Neural cell (in vitro differentiated cells): Measurements from ENCODE around the gene TMEM171. TPM values are rescaled to one million over a fixed set of nuclear protein-coding genes. Genes with fewer than 3 reads are reported as not detected.

Source experiments
- H2AFZ ChIP-seq: fragments of 200-600, 300-800 bp; sonication (generic), shearing (Covaris generic); 2 replicates; pipeline ENCODE4 v1.6.0; 2014; ENCODE audit warnings: low read depth, mild to moderate bottlenecking, antibody characterized with exemption, low read length, moderate library complexity
- H3F3A ChIP-seq: fragments of 200-600 bp; shearing (Covaris generic); 2 replicates; pipeline ENCODE4 v1.6.1; 2016; ENCODE audit warnings: mild to moderate bottlenecking, moderate library complexity, mixed read lengths, antibody characterized with exemption, low read length; ENCODE audit not compliant: insufficient read depth, poor library complexity, severe bottlenecking
- H3K27ac ChIP-seq: fragments of 200-600, 300-800 bp; sonication (generic), shearing (Covaris generic); 2 replicates; pipeline ENCODE4 v1.5.1; 2014; ENCODE audit warnings: mild to moderate bottlenecking, low read length, moderate library complexity
- H3K27me3 ChIP-seq: fragments of 300-800, 200-600 bp; sonication (generic), shearing (Covaris generic); 2 replicates; pipeline ENCODE4 v1.6.0; 2014; ENCODE audit warnings: mild to moderate bottlenecking, low read depth, low read length, moderate library complexity; ENCODE audit not compliant: insufficient read depth
- H3K36me3 ChIP-seq: fragments of 300-800, 200-600 bp; sonication (generic), shearing (Covaris generic); 2 replicates; pipeline ENCODE4 v1.5.1; 2014; ENCODE audit warnings: mild to moderate bottlenecking, antibody characterized with exemption, low read length, moderate library complexity; ENCODE audit not compliant: insufficient read depth
- H3K4me2 ChIP-seq: fragments of 300-800, 200-600 bp; sonication (generic), shearing (Covaris generic); 2 replicates; pipeline ENCODE4 v1.6.0; 2014; ENCODE audit warnings: mild to moderate bottlenecking, low read length
- H3K4me3 ChIP-seq: fragments of 300-800, 200-600 bp; sonication (generic), shearing (Covaris generic); 2 replicates; pipeline ENCODE4 v1.5.1; 2014; ENCODE audit warnings: mild to moderate bottlenecking, low read length, moderate library complexity
- H3K79me2 ChIP-seq: fragments of 200-600 bp; shearing (Covaris generic); replicated peaks from 2 replicates; pipeline ENCODE4 v1.6.0; 2014; ENCODE audit warnings: mild to moderate bottlenecking, low read length, moderate library complexity; ENCODE audit not compliant: insufficient read depth
- H3K9ac ChIP-seq: fragments of 300-800, 200-600 bp; sonication (generic), shearing (Covaris generic); 2 replicates; pipeline ENCODE4 v1.6.1; 2016; ENCODE audit warnings: mild to moderate bottlenecking, low read length, mixed read lengths
- H3K9me2 ChIP-seq: fragments of 200-600 bp; shearing (Covaris generic); 2 replicates; pipeline ENCODE4 v1.6.1; 2016; ENCODE audit warnings: mild to moderate bottlenecking, low read length, mixed read lengths; ENCODE audit not compliant: insufficient read depth
- H3K9me3 ChIP-seq: fragments of 200-600, 300-800 bp; sonication (generic), shearing (Covaris generic); 2 replicates; pipeline ENCODE4 v1.6.1; 2016; ENCODE audit warnings: mild to moderate bottlenecking, mixed run types, low read length, moderate library complexity, mixed read lengths
- H4K20me1 ChIP-seq: fragments of 200-600 bp; shearing (Covaris generic); 2 replicates; pipeline ENCODE4 v1.6.1; 2016; ENCODE audit warnings: mild to moderate bottlenecking, mixed run types; ENCODE audit not compliant: insufficient read depth
- EP300 ChIP-seq: fragments of 450-650 bp; conservative IDR thresholded peaks from 2 replicates; pipeline ENCODE4 v1.6.1; 2014; ENCODE audit warnings: antibody characterized with exemption, mild to moderate bottlenecking, moderate library complexity; ENCODE audit not compliant: poor library complexity, severe bottlenecking
- EZH2 ChIP-seq: fragments of 200-600, 300-800 bp; shearing (Covaris generic), sonication (generic); IDR thresholded peaks from 2 replicates; pipeline ENCODE4 v1.6.1; 2014; ENCODE audit warnings: antibody characterized with exemption, low read length, borderline replicate concordance, mild to moderate bottlenecking; ENCODE audit not compliant: insufficient read depth, poor library complexity, severe bottlenecking
- MXI1 ChIP-seq: fragments of 450-650 bp; conservative IDR thresholded peaks from 2 replicates; pipeline ENCODE4 v1.6.1; 2014; ENCODE audit warnings: antibody characterized with exemption, mild to moderate bottlenecking; ENCODE audit not compliant: poor library complexity, severe bottlenecking
- POLR2AphosphoS5 ChIP-seq: IDR thresholded peaks from 2 replicates; pipeline ENCODE4 v1.6.1; 2012
- RAD21 ChIP-seq: fragments of 450-650 bp; conservative IDR thresholded peaks from 2 replicates; pipeline ENCODE4 v1.6.1; 2014; ENCODE audit warnings: antibody characterized with exemption, mild to moderate bottlenecking, moderate library complexity
- SMC3 ChIP-seq: fragments of 450-650 bp; conservative IDR thresholded peaks from 2 replicates; pipeline ENCODE4 v1.6.1; 2014; ENCODE audit warnings: antibody characterized with exemption, mild to moderate bottlenecking, moderate library complexity; ENCODE audit not compliant: poor library complexity
- TAF1 ChIP-seq: IDR thresholded peaks from 2 replicates; pipeline ENCODE4 v1.6.1; 2012; ENCODE audit warnings: low read depth
- polyA plus RNA-seq: library from polyadenylated mRNA; depleted of rRNA; stranded (reverse); fragments of >200 nt; gene quantifications from 2 replicates; pipeline ENCODE4 v1.2.3, GENCODE V29; 2014
- TF ChIP-seq, protein P1 (sequence below): IDR thresholded peaks from 2 replicates; pipeline ENCODE4 v1.6.1; 2012; ENCODE audit warnings: borderline replicate concordance
- TF ChIP-seq, protein P2 (sequence below): fragments of 450-650 bp; IDR thresholded peaks from 2 replicates; pipeline ENCODE4 v1.5.1; 2014; ENCODE audit warnings: antibody characterized with exemption, mild to moderate bottlenecking, moderate library complexity; ENCODE audit not compliant: poor library complexity, severe bottlenecking

The TMEM171 gene
- polyA plus RNA-seq, 1 donor from 2014 or later: not detected

DNA sequence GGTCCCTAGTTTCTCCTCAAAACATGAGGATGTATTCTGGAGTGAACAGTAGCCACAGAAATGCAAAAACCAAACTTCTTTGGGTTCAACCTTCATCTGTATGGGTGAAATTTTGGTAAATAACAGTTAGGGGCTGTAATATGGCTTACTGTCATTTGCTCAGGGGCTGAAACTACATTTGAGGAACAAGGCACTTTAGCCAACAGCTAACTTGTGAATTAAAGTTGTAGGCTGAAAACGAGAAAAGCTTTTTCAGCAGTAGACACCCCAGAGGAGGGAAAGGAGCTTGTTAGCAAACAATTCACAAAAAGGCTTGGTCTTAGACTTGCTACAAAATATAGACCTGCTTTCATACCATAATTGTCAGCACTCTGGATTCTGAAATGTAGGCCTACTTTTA, 6.6 kb downstream of the TMEM171 start:
- Histone ChIP-seq H3K4me2 (no peak overlapping the region), H3K9ac (no peak overlapping the region), H3K36me3 (no peaks in the 10 kb centered on the region), H3K27me3 (peaks cover 15% of the 10 kb centered on the region), H3K27ac (no peak overlapping the region), H3K4me3 (no peak overlapping the region), H2AFZ (no peak overlapping the region), H4K20me1 (no peaks in the 10 kb centered on the region), H3K79me2 (no peaks in the 10 kb centered on the region), H3F3A (no peaks in the 10 kb centered on the region), H3K9me3 (no peaks in the 10 kb centered on the region), H3K9me2 (no peaks in the 10 kb centered on the region)
- TF ChIP-seq POLR2AphosphoS5 (no peak), TAF1 (no peak), RAD21 (no peak), EP300 (no peak), SMC3 (no peak), EZH2 (no peak), MXI1 (no peak)
- TF ChIP-seq, protein P1, sequence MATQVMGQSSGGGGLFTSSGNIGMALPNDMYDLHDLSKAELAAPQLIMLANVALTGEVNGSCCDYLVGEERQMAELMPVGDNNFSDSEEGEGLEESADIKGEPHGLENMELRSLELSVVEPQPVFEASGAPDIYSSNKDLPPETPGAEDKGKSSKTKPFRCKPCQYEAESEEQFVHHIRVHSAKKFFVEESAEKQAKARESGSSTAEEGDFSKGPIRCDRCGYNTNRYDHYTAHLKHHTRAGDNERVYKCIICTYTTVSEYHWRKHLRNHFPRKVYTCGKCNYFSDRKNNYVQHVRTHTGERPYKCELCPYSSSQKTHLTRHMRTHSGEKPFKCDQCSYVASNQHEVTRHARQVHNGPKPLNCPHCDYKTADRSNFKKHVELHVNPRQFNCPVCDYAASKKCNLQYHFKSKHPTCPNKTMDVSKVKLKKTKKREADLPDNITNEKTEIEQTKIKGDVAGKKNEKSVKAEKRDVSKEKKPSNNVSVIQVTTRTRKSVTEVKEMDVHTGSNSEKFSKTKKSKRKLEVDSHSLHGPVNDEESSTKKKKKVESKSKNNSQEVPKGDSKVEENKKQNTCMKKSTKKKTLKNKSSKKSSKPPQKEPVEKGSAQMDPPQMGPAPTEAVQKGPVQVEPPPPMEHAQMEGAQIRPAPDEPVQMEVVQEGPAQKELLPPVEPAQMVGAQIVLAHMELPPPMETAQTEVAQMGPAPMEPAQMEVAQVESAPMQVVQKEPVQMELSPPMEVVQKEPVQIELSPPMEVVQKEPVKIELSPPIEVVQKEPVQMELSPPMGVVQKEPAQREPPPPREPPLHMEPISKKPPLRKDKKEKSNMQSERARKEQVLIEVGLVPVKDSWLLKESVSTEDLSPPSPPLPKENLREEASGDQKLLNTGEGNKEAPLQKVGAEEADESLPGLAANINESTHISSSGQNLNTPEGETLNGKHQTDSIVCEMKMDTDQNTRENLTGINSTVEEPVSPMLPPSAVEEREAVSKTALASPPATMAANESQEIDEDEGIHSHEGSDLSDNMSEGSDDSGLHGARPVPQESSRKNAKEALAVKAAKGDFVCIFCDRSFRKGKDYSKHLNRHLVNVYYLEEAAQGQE: no peak
- TF ChIP-seq, protein P2, sequence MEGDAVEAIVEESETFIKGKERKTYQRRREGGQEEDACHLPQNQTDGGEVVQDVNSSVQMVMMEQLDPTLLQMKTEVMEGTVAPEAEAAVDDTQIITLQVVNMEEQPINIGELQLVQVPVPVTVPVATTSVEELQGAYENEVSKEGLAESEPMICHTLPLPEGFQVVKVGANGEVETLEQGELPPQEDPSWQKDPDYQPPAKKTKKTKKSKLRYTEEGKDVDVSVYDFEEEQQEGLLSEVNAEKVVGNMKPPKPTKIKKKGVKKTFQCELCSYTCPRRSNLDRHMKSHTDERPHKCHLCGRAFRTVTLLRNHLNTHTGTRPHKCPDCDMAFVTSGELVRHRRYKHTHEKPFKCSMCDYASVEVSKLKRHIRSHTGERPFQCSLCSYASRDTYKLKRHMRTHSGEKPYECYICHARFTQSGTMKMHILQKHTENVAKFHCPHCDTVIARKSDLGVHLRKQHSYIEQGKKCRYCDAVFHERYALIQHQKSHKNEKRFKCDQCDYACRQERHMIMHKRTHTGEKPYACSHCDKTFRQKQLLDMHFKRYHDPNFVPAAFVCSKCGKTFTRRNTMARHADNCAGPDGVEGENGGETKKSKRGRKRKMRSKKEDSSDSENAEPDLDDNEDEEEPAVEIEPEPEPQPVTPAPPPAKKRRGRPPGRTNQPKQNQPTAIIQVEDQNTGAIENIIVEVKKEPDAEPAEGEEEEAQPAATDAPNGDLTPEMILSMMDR: no peak

DNA sequence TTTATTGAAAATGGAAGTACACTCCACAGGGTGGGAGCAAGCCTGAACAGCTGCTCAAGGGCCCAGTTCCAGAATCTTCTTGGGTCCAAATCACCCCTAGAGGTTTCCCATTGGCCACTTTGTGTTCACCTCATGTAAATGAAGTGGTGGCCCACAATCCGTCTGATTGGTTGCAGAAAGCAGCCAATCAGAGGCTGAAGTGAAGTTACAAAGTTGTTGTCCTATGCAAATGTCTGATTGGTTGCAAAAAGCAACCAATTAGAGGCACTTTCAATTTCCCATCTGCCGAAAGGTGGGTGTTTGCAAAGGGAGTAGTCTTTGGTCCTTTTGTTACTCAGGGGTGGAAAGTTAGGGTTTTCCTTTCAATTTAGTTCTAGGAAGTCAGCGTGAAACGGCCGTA, 8.8 kb downstream of the TMEM171 start:
- Histone ChIP-seq H3K9me3 (no peaks in the 10 kb centered on the region), H3K4me2 (no peak overlapping the region), H3K9me2 (no peaks in the 10 kb centered on the region), H2AFZ (no peak overlapping the region), H3K79me2 (no peaks in the 10 kb centered on the region), H3K36me3 (no peaks in the 10 kb centered on the region), H3F3A (no peaks in the 10 kb centered on the region), H3K27ac (no peak overlapping the region), H4K20me1 (no peaks in the 10 kb centered on the region), H3K27me3 (no peaks in the 10 kb centered on the region), H3K4me3 (no peak overlapping the region), H3K9ac (no peak overlapping the region)
- TF ChIP-seq, protein P1: no peak
- TF ChIP-seq MXI1: no peak
- TF ChIP-seq, protein P2: no peak
- no peak for TF ChIP-seq POLR2AphosphoS5
- TF ChIP-seq EZH2: no peak
- TF ChIP-seq RAD21: no peak
- no peak for TF ChIP-seq EP300
- TF ChIP-seq TAF1: no peak
- no peak for TF ChIP-seq SMC3
